ENCODE data around the gene WASF3.

- TF ChIP-seq CTCF (conservative IDR thresholded peaks at IDR 0.05; ENCODE audit: low read depth, low read length) (no peak), EZH2 (IDR thresholded peaks at IDR 0.05; ENCODE audit: borderline replicate concordance, low read depth, low read length, poor library complexity, severe bottlenecking) (no peak)
Observed at GRCh38 chr13:26706381-26706780, 148.9 kb downstream of the WASF3 start.

Data from A673 (cell line).